Medulla oblongata (tissue), 1 donor: ENCODE measurements around the gene LYZ.

Source experiments
- DNase-seq: peaks from one replicate; pipeline ENCODE4 v3.0.0-alpha.2; 2015; ENCODE audit errors: extremely low spot score

The LYZ gene

GRCh38 chr12:69386921-69387320 lies 38.7 kb downstream of the LYZ start:
- DNase-seq = no peak

DNA sequence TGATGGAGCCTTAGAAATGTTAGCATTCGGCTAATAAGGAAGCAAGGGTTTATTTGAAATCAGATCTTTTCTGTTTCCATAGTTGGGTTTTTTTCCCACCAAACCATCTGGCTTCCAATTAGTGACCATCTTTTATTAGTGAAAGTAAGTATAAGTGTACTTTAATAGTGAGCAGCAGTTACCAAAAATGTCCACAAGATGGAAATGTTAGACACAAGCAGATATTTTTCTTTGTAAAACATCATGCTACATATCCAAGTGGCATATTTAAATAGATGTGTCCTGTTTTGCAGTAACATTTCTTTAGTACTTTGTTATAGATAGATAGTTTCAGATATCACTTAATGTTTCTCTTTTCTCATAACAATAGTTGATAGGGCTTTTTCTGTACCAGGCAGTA lies 40.2 kb downstream of the LYZ start:
- peak; percentile 52 for DNase-seq

DNA sequence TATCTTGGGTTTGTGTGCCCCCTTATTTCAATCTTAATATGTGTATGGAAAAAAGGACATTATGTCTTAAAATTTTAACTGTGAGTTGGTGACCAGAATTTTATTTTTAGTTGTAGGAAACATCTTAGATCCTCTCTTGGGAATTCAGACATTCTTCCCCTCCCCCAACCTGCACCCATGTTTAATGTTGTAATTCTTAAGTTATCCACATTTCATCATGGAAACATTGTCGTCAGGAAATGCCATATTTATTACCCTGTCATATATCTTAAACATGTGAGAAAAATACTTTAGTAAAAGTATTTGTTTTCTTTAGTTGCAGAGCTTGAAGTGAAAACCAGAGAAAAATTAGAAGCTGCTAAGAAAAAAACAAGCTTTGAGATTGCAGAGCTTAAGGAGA lies 41.6 kb downstream of the LYZ start:
- DNase-seq = no peak

DNA sequence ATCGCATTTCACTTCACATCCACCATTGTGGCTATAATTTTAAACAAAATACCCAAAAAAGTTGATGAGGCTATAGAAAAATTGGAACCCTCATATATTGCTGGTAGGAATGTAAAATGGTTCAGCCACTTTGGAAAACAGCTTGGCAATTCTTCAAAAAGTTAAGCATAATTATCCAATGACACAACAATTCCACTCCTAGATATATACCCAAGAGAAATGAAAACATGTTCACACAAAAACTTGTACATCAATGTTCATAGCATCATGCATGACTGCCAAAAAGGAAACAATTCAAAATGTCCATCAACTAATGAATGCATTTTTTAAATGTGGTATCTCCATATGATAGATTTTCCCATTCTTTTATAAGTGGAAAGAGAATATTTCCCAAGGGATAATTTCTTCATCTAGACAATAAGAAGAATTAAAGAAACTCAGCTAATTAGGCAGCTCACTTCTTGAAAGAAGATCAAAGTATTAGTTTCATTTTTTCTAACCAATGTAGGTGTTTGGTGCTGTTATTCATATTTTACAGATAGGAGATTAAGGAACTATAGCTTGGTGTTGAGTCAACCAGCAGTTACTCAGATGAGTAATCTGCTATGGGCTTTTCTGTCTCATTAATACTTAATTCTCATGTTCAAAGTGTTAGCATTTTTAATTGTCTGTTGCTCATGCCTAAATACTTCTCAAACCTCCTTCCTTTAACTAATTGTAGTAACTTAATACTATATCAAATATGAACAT lies 44.2 kb downstream of the LYZ start:
- DNase-seq = no peak

- DNase-seq = no peak
These were observed 47.9 kb downstream of the LYZ start for GRCh38 chr12:69396041-69396440.

- no peak for DNase-seq
These were observed 48.8 kb downstream of the LYZ start for GRCh38 chr12:69396963-69397362.

DNA sequence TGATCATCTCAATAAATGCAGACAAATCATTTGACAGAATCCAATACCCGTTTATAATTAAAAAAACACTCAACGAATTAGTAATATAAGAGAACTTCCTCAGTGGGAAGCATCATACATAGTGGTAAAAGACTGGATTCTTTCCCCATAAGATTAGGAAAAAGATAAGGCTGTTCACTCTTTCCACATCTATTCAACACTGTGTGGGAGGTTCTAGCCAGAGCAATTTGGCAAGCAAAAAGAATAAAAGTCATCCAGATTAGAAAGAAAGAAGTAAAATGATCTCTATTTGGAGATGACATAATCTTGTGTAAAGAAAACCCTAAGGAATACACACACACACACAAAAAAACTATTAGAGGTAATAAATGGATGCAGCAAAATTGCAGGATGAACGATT lies 49.8 kb downstream of the LYZ start:
- no peak for DNase-seq

- DNase-seq = no peak
These were observed 53.8 kb downstream of the LYZ start for GRCh38 chr12:69401940-69402339.
